IMR-90 (cell line): ENCODE measurements around the gene CDC45. TPM values are rescaled to one million over a fixed set of nuclear protein-coding genes. Genes with fewer than 3 reads are reported as not detected.

Source experiments
- ATAC-seq: fragments of 200-7000 bp; cut with Tn5 transposase; 2 replicates; pipeline ENCODE4 v1.9.1; 2020; ENCODE audit warnings: low read depth, mild to moderate bottlenecking, moderate library complexity
- BruUV-seq: library from RNA; stranded (reverse); fragments of 400-500 nt; replicated peaks from 2 replicates; lab custom pipeline; 2021; lab: Mats Ljungman, UMichigan
- CTCF ChIA-PET: fragments of 300-600 bp; formaldehyde crosslinking; extraction: SDS; loops from one replicate; lab custom pipeline; 2021; ENCODE audit warnings: antibody characterized with exemption; lab: Yijun Ruan, JAX
- POLR2A ChIA-PET: fragments of 300-600 bp; sonication (Branson Sonifier 250); formaldehyde crosslinking; loops from one replicate; lab custom pipeline; 2022; ENCODE audit warnings: antibody characterized with exemption; ENCODE audit not compliant: unreplicated experiment; lab: Charles Lee
- DNase-seq: peaks from one replicate; pipeline ENCODE4 v3.0.0; 2013
- H2AFZ ChIP-seq: replicated peaks from 2 replicates; pipeline ENCODE3; 2013; ENCODE audit warnings: low read length, mild to moderate bottlenecking; ENCODE audit not compliant: poor library complexity
- H2AK5ac ChIP-seq: 2 replicates; pipeline ENCODE4 v1.6.1; 2013; ENCODE audit warnings: low read depth, low read length, inconsistent platforms
- H2AK9ac ChIP-seq: replicated peaks from 2 replicates; pipeline ENCODE3; 2013; ENCODE audit warnings: mild to moderate bottlenecking, low read depth, low read length, moderate library complexity; ENCODE audit not compliant: poor library complexity
- H2BK120ac ChIP-seq: 2 replicates; pipeline ENCODE4 v1.6.1; 2013; ENCODE audit warnings: low read depth, low read length, inconsistent platforms
- H2BK15ac ChIP-seq: 3 replicates; pipeline ENCODE4 v1.6.1; 2013; ENCODE audit warnings: low read depth, low read length, inconsistent platforms
- H2BK20ac ChIP-seq: 2 replicates; pipeline ENCODE4 v1.6.1; 2013; ENCODE audit warnings: low read depth, mild to moderate bottlenecking, inconsistent platforms, low read length, moderate library complexity
- H2BK5ac ChIP-seq: 2 replicates; pipeline ENCODE4 v1.6.1; 2013; ENCODE audit warnings: mild to moderate bottlenecking, low read depth, low read length, inconsistent platforms; ENCODE audit not compliant: poor library complexity, severe bottlenecking
- H3K14ac ChIP-seq: replicated peaks from 2 replicates; pipeline ENCODE4 v1.6.1; 2013; ENCODE audit warnings: low read depth, low read length, inconsistent platforms
- H3K18ac ChIP-seq: 2 replicates; pipeline ENCODE4 v1.6.1; 2013; ENCODE audit warnings: low read depth, low read length, control low read depth
- H3K23ac ChIP-seq: 2 replicates; pipeline ENCODE4 v1.6.1; 2013; ENCODE audit warnings: low read depth, low read length, inconsistent platforms
- H3K27ac ChIP-seq: 2 replicates; pipeline ENCODE4 v1.5.1; 2013; ENCODE audit warnings: mild to moderate bottlenecking, control low read depth, low read length; ENCODE audit not compliant: insufficient read depth
- H3K27me3 ChIP-seq: 2 replicates; pipeline ENCODE4 v1.6.1; 2013; ENCODE audit warnings: low read length; ENCODE audit not compliant: control insufficient read depth, insufficient read depth
- H3K36me3 ChIP-seq: 2 replicates; pipeline ENCODE4 v1.6.1; 2013; ENCODE audit warnings: low read length, mixed read lengths; ENCODE audit not compliant: control insufficient read depth, insufficient read depth
- H3K4ac ChIP-seq: 2 replicates; pipeline ENCODE4 v1.6.1; 2013; ENCODE audit warnings: low read depth, low read length, inconsistent platforms
- H3K4me1 ChIP-seq: 2 replicates; pipeline ENCODE4 v1.6.1; 2013; ENCODE audit warnings: low read length, mixed read lengths; ENCODE audit not compliant: control insufficient read depth, insufficient read depth
- H3K4me2 ChIP-seq: 2 replicates; pipeline ENCODE4 v1.6.1; 2013; ENCODE audit warnings: low read depth, mild to moderate bottlenecking, control low read depth, low read length, moderate library complexity
- H3K4me3 ChIP-seq: 2 replicates; pipeline ENCODE4 v1.5.1; 2013; ENCODE audit warnings: low read depth, mild to moderate bottlenecking, control low read depth, low read length, moderate library complexity; ENCODE audit not compliant: insufficient read depth
- H3K56ac ChIP-seq: 2 replicates; pipeline ENCODE4 v1.6.1; 2013; ENCODE audit warnings: low read length, inconsistent platforms; ENCODE audit not compliant: insufficient read depth; ENCODE audit errors: extremely low read depth
- H3K79me1 ChIP-seq, 2 experiments: 2 replicates each; pipeline ENCODE4 v1.6.1; 2013; ENCODE audit warnings: low read length in 2 of 2, inconsistent platforms in 1 of 2, low read depth in 1 of 2
- H3K9ac ChIP-seq: 2 replicates; pipeline ENCODE4 v1.6.1; 2013; ENCODE audit warnings: low read depth, low read length, control low read depth
- H3K9me1 ChIP-seq: 2 replicates; pipeline ENCODE4 v1.6.1; 2013; ENCODE audit warnings: low read length, inconsistent platforms; ENCODE audit not compliant: insufficient read depth
- H3K9me3 ChIP-seq: 2 replicates; pipeline ENCODE4 v1.6.1; 2013; ENCODE audit warnings: low read length; ENCODE audit not compliant: control insufficient read depth, insufficient read depth
- H4K20me1 ChIP-seq: 2 replicates; pipeline ENCODE4 v1.6.1; 2013; ENCODE audit warnings: low read length, inconsistent platforms; ENCODE audit not compliant: insufficient read depth
- H4K5ac ChIP-seq: 2 replicates; pipeline ENCODE4 v1.6.1; 2013; ENCODE audit warnings: mild to moderate bottlenecking, low read depth, low read length, control low read depth
- H4K8ac ChIP-seq, 2 experiments: 2 replicates each; pipeline ENCODE4 v1.6.1; 2013; ENCODE audit warnings: low read depth in 2 of 2, low read length in 2 of 2, control low read depth in 1 of 2, inconsistent platforms in 1 of 2
- H4K91ac ChIP-seq: 2 replicates; pipeline ENCODE4 v1.6.1; 2013; ENCODE audit warnings: low read depth, low read length, inconsistent platforms; ENCODE audit not compliant: insufficient read depth
- BHLHE40 ChIP-seq: fragments of 150-350 bp; IDR thresholded peaks from 2 replicates; pipeline ENCODE4 v1.6.1; 2016; ENCODE audit warnings: mild to moderate bottlenecking, low read depth, low read length
- FOS ChIP-seq: fragments of 150-350 bp; IDR thresholded peaks from 2 replicates; pipeline ENCODE4 v1.6.1; 2016; ENCODE audit warnings: low read depth, low read length
- MAZ ChIP-seq: IDR thresholded peaks from 2 replicates; pipeline ENCODE4 v1.6.1; 2012; ENCODE audit warnings: low read depth, mild to moderate bottlenecking, low read length, improper control_type of control experiment, moderate library complexity, borderline replicate concordance
- MXI1 ChIP-seq: IDR thresholded peaks from 2 replicates; pipeline ENCODE4 v1.6.1; 2012; ENCODE audit warnings: low read depth, mild to moderate bottlenecking, low read length, moderate library complexity, borderline replicate concordance
- NFE2L2 ChIP-seq: fragments of 150-350 bp; IDR thresholded peaks from 2 replicates; pipeline ENCODE4 v1.6.1; 2016; ENCODE audit warnings: low read depth, mild to moderate bottlenecking, low read length
- SMC3 ChIP-seq: fragments of 150-350 bp; IDR thresholded peaks from 2 replicates; pipeline ENCODE4 v1.6.1; 2016; ENCODE audit warnings: low read depth, mild to moderate bottlenecking, antibody characterized with exemption, low read length, moderate library complexity
- WGBS, 2 experiments: methylation state at CpG; one replicate each; pipeline versions ENCODE4 v1.1.5 to v1.1.7; 2013; ENCODE audit warnings: missing lambda C conversion rate in 2 of 2; ENCODE audit not compliant: insufficient read length in 1 of 2; ENCODE audit errors: extremely low coverage in 2 of 2; 5-methylcytosine and 5-hydroxymethylcytosine counted together
- dilution Hi-C: fragments of 300-500 bp; cut with HindIII; formaldehyde crosslinking; loops from one replicate; pipeline ENCODE4 v1.14.3; 2018; ENCODE audit warnings: low sequenced_read_pairs; ENCODE audit not compliant: unreplicated experiment
- in situ Hi-C: fragments of 300-500 bp; cut with MboI; formaldehyde crosslinking; loops from 3 replicates; pipeline ENCODE4 v1.14.3; 2019; ENCODE audit warnings: low sequenced_read_pairs, inconsistent platforms, mixed read lengths
- intact Hi-C: fragments of 100-400 bp; cut with micrococcal nuclease; formaldehyde crosslinking; loops from 2 replicates; pipeline ENCODE4 v1.10.0; 2022
- polyA plus RNA-seq, 3 experiments: library from polyadenylated mRNA; depleted of rRNA; stranded (reverse); fragments of >200 nt; gene quantifications; 2 replicates each; pipeline ENCODE4 v1.2.3, GENCODE V29; 2012; ENCODE audit warnings: low replicate concordance in 1 of 3
- total RNA-seq: library from RNA; depleted of rRNA; stranded (reverse); fragments of >200 nt; gene quantifications from 2 replicates; pipeline ENCODE4 v1.2.3, GENCODE V29; 2012
- TF ChIP-seq, protein P1 (sequence below): fragments of 150-350 bp; IDR thresholded peaks from 2 replicates; pipeline ENCODE4 v1.6.1; 2016; ENCODE audit warnings: low read depth, mild to moderate bottlenecking, low read length, moderate library complexity, borderline replicate concordance

Gene CDC45
- total and polyA plus RNA-seq, 2 of the 4 experiments (the other 2 are of a cell fraction), result 22.7 to 44.6 TPM

DNA sequence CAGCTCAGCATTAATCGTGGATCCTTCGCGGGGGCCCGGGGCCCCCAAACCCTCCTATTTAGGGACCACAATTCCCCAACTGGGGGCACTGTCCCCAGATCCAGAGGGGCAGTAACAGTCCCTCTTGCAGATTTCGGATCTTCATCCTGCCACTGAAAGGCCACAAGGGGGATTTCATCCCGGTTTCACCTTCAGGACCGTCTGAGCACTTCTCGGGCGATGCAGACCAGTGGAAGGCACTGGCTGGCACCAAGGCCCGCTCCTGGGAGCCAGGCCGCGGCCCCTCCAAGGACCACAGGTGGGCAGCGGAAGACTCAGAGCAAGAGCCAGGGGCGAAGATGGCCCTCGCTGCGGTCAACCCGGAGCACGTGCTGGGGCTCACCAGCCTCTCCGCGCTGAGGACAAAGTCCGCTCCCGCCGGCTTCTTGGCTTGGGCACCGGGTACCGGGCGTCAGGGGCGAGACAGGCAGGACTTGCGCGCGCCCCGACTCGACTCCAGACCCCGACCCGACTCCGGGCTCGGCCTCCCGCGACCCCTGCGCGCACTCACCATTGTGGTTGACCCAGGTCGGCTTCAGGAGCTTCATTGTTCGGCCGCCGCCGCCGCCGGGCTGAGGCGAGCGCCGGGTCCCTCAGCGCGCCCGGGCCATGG lies 48.7 kb upstream of the CDC45 start:
- Histone ChIP-seq H4K8ac (peak overlapping the region in 1 of 2 experiments; percentile 36; a peak in 1 of 4 replicates), H3K9me1 (peaks cover 7% of the 10 kb centered on the region; the same call in 1 of the 2 replicates), H4K91ac (no peak overlapping the region; the same call in 1 of the 2 replicates), H3K9me3 (no peaks in the 10 kb centered on the region), H2AFZ (peak overlapping the region; percentile 85), H2BK5ac (no peak overlapping the region), H2AK9ac (peak overlapping the region; percentile 86), H3K4me2 (peak overlapping the region; percentile 96), H3K4me1 (peaks cover 3% of the 10 kb centered on the region), H3K27ac (peak overlapping the region; percentile 54), H3K4ac (peak overlapping the region; percentile 15; the same call in 1 of the 2 replicates), H3K9ac (peak overlapping the region; percentile 61), H2BK15ac (no peak overlapping the region), H3K23ac (peak overlapping the region; percentile 22; the same call in 1 of the 2 replicates), H3K79me1 (peaks cover 10 to 72% of the 10 kb centered on the region in 2 experiments; a peak in 3 of 4 replicates), H3K14ac (peak overlapping the region; percentile 7; the same call in 1 of the 2 replicates), H3K36me3 (peaks cover 11% of the 10 kb centered on the region), H2AK5ac (0 out of 2 replicates have a peak overlapping the region, but pooled peaks have one; percentile 14), H3K27me3 (no peaks in the 10 kb centered on the region), H3K4me3 (peak overlapping the region; percentile 81), H2BK20ac (no peak overlapping the region), H3K18ac (no peak overlapping the region), H4K20me1 (peaks cover 35% of the 10 kb centered on the region), H3K56ac (peak overlapping the region; percentile 71; the same call in 1 of the 2 replicates), H2BK120ac (no peak overlapping the region), H4K5ac (no peak overlapping the region)
- ChIA-PET POLR2A (no interaction called here), CTCF (no interaction called here)
- TF ChIP-seq NFE2L2, result no peak
- TF ChIP-seq SMC3, result no peak
- peak; percentile 49; the same call in 1 of the 2 replicates for TF ChIP-seq BHLHE40
- TF ChIP-seq, protein P1, sequence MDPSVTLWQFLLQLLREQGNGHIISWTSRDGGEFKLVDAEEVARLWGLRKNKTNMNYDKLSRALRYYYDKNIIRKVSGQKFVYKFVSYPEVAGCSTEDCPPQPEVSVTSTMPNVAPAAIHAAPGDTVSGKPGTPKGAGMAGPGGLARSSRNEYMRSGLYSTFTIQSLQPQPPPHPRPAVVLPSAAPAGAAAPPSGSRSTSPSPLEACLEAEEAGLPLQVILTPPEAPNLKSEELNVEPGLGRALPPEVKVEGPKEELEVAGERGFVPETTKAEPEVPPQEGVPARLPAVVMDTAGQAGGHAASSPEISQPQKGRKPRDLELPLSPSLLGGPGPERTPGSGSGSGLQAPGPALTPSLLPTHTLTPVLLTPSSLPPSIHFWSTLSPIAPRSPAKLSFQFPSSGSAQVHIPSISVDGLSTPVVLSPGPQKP, result no peak
- TF ChIP-seq FOS, result no peak
- no peak for TF ChIP-seq MAZ
- TF ChIP-seq MXI1, result peak; percentile 40; the same call in 1 of the 2 replicates
- WGBS, 2 experiments, result 1% methylated on average over 38 of the region's 53 CpGs; no CpG with 5 or more reads in 1 of the 2 experiments
- ATAC-seq, result peak; percentile 1; the same call in 1 of the 2 replicates
- no TSS peak for BruUV-seq
- in situ Hi-C loops, result no loop called here
- intact Hi-C loops, result no loop called here
- DNase-seq, result peak; percentile 19
- dilution Hi-C loops, result no loop called here
